HG03460 (cell line): ENCODE results near the gene HMGXB4.
"Not testable (repeated sequence)": the region's sequence is repeated elsewhere in the genome, so short reads cannot be mapped to it uniquely, and the experiment has no call there.

ENCODE experiments used
- ATAC-seq: cut with Tn5 transposase; IDR thresholded peaks from one replicate; pipeline ENCODE4 v1.9.1; 2021; ENCODE audit not compliant: unreplicated experiment

Gene HMGXB4, protein sequence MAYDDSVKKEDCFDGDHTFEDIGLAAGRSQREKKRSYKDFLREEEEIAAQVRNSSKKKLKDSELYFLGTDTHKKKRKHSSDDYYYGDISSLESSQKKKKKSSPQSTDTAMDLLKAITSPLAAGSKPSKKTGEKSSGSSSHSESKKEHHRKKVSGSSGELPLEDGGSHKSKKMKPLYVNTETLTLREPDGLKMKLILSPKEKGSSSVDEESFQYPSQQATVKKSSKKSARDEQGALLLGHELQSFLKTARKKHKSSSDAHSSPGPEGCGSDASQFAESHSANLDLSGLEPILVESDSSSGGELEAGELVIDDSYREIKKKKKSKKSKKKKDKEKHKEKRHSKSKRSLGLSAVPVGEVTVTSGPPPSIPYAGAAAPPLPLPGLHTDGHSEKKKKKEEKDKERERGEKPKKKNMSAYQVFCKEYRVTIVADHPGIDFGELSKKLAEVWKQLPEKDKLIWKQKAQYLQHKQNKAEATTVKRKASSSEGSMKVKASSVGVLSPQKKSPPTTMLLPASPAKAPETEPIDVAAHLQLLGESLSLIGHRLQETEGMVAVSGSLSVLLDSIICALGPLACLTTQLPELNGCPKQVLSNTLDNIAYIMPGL

DNA sequence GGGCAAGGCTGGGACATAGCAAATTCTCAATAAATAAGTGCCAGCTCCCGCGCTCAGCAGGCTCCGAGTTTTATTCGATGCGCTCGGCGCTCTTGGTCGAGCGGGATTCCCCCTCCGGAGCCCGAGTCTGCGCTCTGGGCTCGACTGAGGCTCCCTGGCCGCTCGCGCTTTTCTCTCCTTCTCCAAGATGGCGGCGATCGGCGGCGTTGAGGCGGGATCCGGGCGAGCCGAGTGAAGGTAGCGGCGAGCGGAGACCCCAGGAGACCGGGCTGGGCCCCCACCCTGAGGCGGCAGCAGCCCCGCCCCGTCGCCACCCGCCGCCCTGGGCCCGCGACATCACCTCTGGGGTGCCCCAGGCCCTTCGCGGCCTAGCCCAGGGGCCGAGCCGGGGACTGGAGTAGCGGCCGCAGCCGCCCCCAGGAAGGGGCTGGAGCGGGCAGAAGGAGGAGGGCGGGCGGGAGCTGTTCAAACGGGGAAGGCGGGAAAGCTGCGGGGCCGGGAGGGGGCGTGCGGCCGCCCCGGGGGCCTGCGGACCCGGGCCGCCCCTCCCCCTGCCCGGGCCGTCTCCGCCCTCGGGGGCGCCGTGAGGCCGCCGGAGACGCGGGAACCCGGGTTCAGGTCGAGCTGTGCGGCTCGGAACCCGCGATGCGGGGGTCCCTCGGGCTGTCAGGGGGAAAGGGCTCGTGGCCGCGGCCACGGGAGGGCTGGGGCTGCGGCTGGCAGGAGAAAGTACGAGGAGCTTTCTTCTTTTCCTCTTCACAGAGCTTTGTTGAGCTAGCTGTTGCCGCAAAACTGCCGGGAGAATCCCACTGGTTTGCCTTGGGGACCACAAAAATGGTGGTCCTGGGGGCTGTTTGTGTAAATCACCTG lies at the start of gene HMGXB4:
Gene HMGXB4 (plus strand): TSS at position 173 of the 870 bp plus-strand sequence. CDS start 4,898 bp downstream, outside the sequence.
- peak; percentile 90 for ATAC-seq

DNA sequence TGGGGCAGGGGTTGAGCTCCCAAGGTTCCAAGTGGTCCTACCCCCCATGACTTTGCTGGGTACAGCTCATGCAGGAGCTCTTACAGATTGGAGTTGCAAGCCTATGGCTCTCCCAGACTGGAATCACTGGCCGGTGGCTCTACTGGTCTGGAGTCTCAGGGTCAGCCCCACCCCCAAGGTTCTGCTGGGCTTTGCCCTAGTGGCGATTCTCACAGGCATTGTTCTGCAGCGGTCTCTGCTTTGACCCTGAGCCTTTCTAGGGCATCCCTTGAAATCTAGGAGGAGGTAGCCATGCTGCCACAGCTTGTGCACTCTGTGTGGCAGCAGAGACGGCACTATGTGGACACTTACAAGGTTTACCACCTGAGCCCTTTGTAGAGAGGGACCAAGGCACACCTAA lies 49.3 kb upstream of the HMGXB4 start:
- ATAC-seq, result no peak

DNA sequence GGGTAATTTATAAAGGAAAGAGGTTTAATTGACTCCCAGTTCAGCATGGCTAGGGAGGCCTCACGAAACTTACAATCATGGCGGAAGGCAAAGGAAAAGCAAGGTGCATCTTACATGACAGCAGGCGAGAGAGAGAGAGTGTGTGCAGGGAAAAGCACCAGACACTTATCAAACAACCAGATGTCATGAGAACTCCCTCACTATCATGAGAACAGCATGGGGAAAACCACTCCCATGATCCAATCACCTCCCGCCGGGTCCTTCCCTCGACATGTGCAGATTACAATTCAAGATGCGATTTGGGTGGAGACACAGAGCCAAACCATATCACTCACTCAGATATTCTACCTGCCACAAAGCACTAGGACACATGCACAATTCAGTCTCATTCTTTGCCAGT lies 48.1 kb upstream of the HMGXB4 start:
- ATAC-seq, result no peak

DNA sequence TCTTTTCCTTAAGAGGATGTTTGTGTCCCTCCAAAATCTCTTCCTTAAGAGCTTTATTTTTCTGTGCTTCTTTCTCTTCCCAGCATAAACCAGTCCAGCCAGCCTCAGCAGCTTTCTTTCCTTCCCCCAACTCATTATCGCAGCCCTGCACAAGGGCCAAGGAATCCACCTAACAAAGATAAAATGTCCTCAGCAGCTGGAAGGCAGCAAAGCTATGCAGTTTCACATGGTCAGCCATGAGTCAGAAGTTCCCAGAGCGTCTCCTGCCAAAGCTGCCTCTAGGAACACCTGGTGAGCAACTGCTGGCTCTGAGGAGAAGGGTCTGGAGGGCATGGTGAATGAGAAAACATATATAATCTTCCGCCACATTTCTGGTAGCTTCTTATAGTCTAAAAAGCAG lies 45.3 kb upstream of the HMGXB4 start:
- no peak for ATAC-seq

DNA sequence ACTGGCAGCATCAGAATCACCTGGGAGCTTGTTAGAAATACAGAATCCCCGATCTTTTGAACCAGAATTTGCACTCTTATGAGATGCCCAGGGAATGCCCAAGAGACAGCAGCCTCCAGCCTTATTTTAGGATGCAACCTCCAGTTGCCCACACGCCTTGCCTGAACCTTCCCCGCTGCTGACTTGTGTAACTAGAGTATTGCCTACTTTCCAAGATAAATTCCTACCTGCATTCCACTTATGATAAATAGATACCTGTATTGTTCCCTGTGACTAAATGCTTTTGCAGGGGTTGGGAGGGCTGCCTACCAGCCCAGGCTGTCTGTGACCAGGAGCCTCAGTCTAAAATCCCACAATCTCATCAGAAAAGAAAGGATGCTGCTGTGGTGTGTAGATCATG lies 44.3 kb upstream of the HMGXB4 start:
- no peak for ATAC-seq

DNA sequence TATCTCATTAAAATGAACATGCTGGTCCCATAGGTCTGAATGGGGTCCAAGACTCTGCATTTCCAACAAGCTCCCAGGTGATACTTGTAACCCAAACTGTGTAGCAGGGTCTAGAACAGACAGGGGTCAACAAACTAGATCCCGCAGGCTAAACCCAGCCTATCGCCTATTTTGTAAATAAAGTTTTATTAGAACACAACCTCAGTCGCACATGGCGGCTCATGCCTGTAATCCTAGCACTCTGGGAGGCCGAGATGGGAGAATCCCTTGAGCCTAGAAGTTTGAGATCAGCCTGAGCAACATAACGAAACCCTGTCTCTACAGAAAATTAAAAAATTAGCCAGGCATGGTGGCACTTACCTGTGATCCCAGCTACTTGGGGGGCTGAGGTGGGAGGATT lies 42.3 kb upstream of the HMGXB4 start:
- no peak for ATAC-seq

DNA sequence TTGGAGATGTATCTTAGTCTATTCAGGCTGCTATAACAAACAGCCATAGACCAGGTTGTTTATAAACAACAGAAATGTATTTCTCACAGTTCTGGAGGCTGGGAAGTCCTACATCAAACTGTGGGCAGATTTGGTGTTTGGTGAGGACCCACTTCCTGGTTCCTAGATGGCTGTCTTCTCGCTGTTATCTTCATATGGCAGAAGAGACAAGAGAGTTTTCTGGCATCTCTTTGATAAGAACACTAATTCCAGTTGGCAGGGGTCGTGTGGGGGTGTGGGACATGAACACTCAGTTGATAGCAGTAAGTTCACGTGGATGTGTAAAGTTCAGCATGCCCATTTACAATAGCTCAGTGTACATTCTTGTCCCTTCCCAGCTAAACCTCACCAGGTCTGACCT lies 41.3 kb upstream of the HMGXB4 start:
- ATAC-seq, result no peak

DNA sequence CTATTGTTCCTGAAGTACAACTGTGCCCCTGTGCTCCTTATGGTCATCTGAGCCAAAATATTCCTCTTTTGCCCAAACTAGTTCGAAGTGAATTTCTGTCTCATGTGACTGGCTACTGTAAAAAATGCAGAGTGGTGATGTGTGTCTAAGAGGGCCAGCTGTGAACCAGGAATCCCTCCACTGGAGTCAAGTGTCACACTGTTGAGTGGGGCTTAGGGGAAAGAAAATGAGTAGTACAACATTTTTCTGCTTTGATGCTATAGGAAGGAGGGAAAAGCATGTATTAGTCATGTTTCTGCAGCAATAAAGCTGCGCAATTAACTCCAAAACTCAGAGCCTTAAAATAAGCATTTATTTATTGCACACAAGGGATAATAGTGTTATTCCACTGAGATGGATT lies 39.8 kb upstream of the HMGXB4 start:
- ATAC-seq, result no peak

DNA sequence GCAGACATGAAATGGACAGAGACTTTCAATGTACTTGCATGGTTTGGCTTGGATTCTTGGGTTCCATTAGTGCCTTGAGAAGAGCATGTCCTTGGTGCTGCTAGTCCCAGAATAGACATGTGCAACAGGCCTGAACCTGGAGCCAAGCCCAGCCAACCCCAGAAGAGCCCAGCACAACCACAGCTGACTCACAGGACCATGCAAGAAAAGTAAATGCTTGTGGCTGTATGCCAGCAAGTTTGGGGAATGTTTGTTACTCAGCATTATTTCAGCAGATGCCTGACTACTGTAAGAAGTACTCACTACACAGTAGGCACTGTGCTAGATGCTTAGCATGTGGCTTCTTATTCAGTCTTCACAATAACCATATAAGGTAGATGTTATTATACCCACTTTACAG lies 39.2 kb upstream of the HMGXB4 start:
- ATAC-seq, result no peak

DNA sequence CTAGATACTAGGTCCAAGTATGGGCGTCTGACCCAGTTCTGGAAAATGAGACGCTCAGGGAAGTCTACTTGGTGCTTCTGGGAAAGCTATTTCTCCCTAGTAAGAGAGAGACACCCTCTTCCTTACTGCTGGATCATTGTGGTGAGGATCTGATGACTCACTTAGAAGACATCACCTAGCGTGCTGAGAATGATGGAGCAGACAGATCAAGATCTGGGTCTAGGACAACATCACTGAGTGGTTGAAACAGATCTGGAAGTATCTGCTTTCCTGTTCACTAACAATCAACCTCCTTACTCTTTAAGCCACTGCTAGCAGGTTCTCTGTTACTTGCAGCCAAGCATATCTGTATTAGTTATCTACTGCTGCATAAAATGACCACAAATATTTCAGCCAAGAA lies 38.3 kb upstream of the HMGXB4 start:
- ATAC-seq, result no peak

DNA sequence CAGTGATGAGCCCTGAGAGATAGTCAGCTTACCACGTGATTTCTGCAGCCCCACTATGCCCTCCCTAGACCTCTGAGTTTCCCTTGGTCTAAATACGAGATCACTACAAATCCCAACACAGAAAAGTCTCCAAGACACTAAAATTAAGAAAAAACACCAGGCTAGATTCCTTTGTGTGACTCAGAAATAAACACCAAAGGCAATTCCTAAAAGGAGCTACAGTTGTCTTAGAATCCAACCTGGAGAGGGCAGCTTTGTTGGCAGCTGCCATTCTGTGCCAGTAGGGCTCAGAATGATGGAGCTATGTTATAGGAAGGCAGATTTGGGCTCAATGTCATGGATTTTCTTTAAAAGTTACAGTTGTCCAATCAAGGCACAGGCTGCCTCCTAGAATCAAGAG lies 37.1 kb upstream of the HMGXB4 start:
- ATAC-seq, result no peak

DNA sequence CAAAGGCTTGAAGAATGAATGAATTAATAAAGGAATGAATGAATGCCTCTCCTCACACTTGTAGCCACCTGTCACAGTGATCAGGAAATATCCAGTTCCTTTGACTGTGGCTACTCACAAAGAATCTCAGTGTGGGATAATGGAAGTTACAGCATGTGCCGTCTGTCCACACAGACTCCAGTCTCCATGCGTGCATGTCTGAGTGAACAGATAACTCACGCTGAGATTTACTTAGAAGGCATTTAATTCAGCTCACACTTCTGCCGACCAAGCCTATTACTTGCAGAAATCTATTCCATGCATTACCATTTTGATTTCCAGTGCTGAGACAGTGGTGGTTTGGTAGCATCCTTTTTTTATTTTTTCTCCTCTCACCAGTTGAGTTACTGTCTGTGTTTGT lies 32.3 kb upstream of the HMGXB4 start:
- no peak for ATAC-seq

DNA sequence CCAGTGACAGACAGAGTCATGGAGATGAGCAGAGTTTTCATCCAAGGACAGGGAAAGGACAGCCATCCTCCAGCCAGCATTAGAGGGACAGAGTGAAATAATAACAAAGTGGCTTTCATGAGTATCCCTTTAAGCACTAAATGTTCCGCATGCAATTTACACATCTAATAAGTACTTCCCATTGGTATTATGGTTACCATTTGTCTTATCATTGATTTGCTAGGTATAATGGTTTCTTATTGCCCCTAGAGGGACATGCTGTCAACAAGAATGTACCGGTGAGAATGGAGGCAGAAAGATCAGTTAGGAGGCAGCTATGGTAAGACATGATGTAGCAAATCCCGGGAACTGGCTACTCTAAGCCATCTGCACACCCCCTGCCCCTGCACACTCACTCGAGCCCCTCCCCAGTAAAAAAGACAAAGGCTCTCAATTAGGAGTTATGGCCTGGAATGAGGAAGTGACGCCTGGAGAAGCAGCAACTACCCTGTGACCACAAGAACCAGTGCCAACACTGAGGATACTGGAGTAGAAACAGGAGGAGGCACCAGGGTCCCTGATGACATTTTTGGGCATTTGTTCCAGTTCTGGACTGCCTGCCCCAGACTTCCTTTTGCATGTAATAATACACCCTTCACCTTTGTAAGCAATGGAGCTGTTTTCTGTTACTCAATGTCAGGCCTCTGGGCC lies 30.2 kb upstream of the HMGXB4 start:
- ATAC-seq, result no peak

DNA sequence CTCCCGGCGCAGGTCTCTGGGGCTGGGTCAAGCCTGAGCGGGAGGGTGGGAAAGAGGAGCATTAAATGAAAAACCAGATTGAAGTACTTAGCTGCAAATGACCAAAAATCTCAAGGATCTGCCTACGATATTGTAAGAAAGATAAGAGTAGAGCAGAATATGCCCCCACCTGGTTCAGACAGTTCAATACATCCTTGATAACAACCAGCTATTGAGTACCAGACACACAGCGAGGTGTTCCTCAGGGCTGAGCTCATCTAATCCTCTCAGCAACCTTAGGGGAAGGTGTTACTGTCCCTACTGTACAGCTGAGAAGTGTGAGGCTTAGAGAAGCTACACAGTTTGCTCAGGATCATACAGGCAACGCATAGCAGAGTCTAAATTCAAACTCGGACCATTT lies 27.4 kb upstream of the HMGXB4 start:
- no peak for ATAC-seq

DNA sequence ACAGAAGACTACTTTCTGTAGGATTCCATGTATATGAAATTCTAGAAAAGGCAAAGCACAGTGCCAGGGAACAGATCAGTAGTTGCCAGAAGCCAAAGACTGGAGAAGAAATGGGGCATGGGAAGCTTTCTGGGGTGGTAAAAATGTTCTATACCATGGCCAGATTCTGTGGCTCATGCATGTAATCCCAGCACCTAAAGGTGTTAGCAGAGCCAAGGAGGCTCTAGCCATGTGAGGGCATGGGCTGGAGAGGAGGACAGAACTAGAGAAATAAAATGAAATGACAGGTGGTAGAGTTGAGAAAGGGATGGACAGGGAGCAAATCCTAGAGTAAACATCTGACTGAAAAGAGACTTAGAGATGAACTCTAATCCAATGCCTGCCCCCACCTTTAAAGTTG lies 26.9 kb upstream of the HMGXB4 start:
- ATAC-seq, result no peak

DNA sequence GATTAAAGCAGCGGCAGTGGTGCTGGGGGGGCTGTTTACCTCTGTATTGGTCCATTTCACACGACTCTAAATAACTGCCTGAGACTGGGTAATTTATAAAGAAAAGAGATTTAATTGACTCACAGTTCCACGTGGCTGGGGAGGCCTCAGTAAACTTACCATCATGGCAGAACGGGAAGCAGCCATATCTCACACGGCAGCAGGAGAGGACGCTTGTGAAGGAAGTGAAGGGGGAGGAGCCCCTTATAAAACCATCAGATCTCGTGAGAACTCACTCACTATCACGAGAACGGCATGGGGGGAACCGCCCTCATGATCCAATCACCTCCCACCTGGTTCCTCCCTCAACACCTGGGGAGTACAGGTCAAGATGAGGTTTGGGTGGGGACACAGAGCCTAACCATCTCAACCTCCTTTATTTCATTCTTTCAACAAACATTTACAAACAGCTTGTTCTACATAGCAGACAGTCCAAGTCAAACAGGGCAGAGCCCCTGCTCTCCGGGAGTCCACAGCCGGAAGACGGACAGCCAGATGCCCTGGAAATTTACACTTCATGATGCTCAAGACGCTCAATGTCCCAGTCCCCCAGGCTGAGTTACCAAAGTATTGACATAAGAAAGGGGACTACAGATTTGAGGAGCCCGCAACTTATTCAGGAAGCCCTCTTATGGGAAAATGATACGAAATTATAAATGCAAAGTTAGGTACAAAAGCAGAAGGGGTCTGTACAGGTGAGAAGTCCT lies 26.3 kb upstream of the HMGXB4 start:
- no peak for ATAC-seq

DNA sequence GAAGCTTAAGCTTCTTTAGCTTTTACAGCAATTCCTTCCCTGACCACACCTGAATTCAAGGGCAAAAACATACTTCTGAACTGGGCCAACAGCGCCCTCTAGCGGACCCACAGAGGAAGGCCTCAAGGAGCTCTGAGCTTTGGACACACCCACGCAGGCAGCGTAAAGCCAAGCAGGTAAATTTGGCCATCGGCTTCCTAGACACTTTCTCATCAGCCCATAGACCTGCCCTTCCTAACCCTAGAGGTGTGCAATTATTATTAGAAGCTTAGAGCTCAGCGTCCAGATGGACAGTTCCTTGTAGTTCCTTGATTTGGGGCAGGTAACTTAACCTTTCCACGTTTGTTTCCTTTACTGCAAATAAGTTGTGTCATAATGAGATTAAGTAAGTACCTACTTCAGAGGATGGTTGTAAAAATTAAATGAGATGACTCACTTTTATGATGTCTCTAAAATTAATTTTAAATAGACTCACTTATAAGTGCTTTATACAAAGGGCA lies 25.7 kb upstream of the HMGXB4 start:
- no peak for ATAC-seq

DNA sequence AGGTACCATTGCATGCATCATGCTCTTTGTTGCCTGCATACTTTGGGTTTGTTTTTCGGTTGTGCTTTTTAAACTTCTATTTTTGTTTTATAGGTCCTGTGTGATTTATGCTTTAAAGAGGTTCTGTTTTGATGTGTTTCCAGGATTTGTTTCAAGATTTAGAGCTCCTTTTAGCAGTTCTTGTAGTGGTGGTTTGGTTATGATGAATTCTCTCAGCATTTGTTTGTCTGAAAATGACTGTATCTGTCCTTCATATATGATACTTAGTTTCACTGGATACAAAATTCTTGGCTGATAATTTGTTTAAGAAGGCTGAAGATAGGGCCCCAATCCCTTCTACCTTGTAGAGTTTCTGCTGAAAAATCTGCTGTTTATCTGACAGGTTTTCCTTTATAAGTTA lies 18.5 kb upstream of the HMGXB4 start:
- ATAC-seq, result not testable (repeated sequence)

DNA sequence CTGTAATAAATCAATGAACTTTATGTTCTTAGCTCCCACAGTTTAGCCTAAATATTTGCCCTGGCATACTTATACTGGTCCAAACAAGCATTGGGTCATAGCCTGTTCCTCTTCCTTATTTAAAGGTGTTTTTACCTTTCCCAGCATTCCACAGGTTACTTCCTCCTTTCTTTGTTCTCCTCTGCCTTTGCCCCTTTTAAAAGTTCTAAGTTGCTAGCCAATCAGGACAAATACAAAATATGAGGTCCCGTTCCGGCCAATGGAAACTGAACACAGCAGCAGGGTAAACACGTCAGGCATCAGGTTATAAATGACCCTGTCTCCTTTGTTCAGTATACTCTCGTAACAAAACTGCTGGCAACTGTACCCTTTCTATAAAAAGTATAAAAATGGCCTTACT lies 12.8 kb upstream of the HMGXB4 start:
- ATAC-seq, result not testable (repeated sequence)

DNA sequence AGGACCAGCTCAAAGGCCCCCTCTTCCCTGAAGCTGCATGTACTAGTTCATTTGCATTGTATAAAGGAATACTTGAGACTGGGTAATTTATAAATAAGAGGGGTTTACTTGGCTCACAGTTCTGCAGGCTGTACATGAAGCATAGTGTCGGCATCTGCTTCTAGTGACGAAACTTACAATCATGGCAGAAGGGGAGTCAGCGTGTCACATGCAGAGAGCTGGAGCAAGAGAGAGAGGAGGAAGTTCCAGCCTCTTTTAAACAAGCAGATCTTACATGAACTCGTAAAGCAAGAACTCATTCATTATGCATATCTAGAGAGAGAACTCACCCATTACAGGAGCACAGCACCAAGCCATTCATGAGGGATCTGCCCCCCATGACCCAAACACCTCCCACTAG lies 7.1 kb upstream of the HMGXB4 start:
- no peak for ATAC-seq
